Chondrocyte (in vitro differentiated cells): ENCODE measurements around the gene CLRN3. TPM values are rescaled to one million over a fixed set of nuclear protein-coding genes. Genes with fewer than 3 reads are reported as not detected.

Experiments
- DNase-seq: peaks from one replicate; pipeline ENCODE4 v3.0.0; 2021; ENCODE audit warnings: mixed read lengths, low spot score
- H3K27ac Mint-ChIP-seq: one replicate; pipeline ENCODE4 v1.8.0; 2021; ENCODE audit warnings: mild to moderate bottlenecking, moderate library complexity, mixed read lengths; ENCODE audit not compliant: unreplicated experiment
- H3K27me3 Mint-ChIP-seq: 2 replicates; pipeline ENCODE4 v1.8.0; 2021; ENCODE audit warnings: low read depth, mixed read lengths
- H3K36me3 Mint-ChIP-seq: 2 replicates; pipeline ENCODE4 v1.8.0; 2021; ENCODE audit warnings: low read depth, mixed read lengths
- H3K4me1 Mint-ChIP-seq: 2 replicates; pipeline ENCODE4 v1.8.0; 2021; ENCODE audit warnings: low read depth, mild to moderate bottlenecking, mixed read lengths
- H3K4me3 Mint-ChIP-seq: one replicate; pipeline ENCODE4 v1.8.0; 2021; ENCODE audit warnings: mild to moderate bottlenecking, moderate library complexity, mixed read lengths; ENCODE audit not compliant: unreplicated experiment
- H3K9me3 Mint-ChIP-seq: 2 replicates; pipeline ENCODE4 v1.8.0; 2021; ENCODE audit warnings: low read depth, mixed read lengths
- CTCF ChIP-seq: fragments of 200-600 bp; sonication (generic); IDR thresholded peaks from 2 replicates; pipeline ENCODE4 v1.5.0; 2021; ENCODE audit warnings: antibody characterized with exemption, mild to moderate bottlenecking, moderate library complexity
- total RNA-seq: library from RNA; stranded (reverse); gene quantifications from 3 replicates; pipeline ENCODE4 v1.2.1, GENCODE V29; 2021

The CLRN3 gene
- total RNA-seq, 1 donor from 2014 or later = not detected

GRCh38 chr10:127877116-127877515, 15.6 kb downstream of the CLRN3 start:
- no peak overlapping the region for H3K4me3 Mint-ChIP-seq
- peaks cover 15% of the 10 kb centered on the region for H3K27me3 Mint-ChIP-seq
- H3K4me1 Mint-ChIP-seq = no peaks in the 10 kb centered on the region
- no peak for TF ChIP-seq CTCF
- DNase-seq = no peak
- H3K27ac Mint-ChIP-seq = no peak overlapping the region
- no peaks in the 10 kb centered on the region for H3K36me3 Mint-ChIP-seq
- no peaks in the 10 kb centered on the region for H3K9me3 Mint-ChIP-seq

DNA sequence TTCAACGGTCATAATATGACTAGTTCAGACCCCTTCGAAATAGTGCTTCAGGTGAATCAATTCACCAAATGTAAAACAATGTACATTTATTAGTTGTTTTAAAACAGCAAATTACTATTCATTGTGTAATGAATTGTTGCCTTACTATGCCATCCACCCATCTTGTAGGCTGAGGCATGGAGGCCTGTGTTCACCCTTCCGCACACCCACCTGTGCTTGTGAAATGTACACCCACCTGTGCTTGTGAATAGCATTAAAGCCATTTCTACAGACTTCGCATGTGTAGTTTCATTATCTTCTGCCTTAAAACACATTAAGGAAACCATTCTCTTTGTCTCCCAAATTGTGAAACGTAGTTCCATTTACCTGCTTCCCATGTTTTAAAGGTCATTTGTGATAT, 16.8 kb downstream of the CLRN3 start:
- H3K36me3 Mint-ChIP-seq = no peaks in the 10 kb centered on the region
- no peak overlapping the region for H3K4me3 Mint-ChIP-seq
- TF ChIP-seq CTCF = no peak
- no peaks in the 10 kb centered on the region for H3K4me1 Mint-ChIP-seq
- peaks cover 21% of the 10 kb centered on the region for H3K27me3 Mint-ChIP-seq
- H3K9me3 Mint-ChIP-seq = no peaks in the 10 kb centered on the region
- DNase-seq = no peak
- H3K27ac Mint-ChIP-seq = no peak overlapping the region

- Mint-ChIP-seq H3K9me3 (no peaks in the 10 kb centered on the region), H3K36me3 (no peaks in the 10 kb centered on the region), H3K27ac (no peak overlapping the region), H3K4me1 (no peaks in the 10 kb centered on the region), H3K27me3 (peaks cover 22% of the 10 kb centered on the region), H3K4me3 (no peak overlapping the region)
- DNase-seq = no peak
- no peak for TF ChIP-seq CTCF
These were observed 17.3 kb downstream of the CLRN3 start for GRCh38 chr10:127875449-127875765.

DNA sequence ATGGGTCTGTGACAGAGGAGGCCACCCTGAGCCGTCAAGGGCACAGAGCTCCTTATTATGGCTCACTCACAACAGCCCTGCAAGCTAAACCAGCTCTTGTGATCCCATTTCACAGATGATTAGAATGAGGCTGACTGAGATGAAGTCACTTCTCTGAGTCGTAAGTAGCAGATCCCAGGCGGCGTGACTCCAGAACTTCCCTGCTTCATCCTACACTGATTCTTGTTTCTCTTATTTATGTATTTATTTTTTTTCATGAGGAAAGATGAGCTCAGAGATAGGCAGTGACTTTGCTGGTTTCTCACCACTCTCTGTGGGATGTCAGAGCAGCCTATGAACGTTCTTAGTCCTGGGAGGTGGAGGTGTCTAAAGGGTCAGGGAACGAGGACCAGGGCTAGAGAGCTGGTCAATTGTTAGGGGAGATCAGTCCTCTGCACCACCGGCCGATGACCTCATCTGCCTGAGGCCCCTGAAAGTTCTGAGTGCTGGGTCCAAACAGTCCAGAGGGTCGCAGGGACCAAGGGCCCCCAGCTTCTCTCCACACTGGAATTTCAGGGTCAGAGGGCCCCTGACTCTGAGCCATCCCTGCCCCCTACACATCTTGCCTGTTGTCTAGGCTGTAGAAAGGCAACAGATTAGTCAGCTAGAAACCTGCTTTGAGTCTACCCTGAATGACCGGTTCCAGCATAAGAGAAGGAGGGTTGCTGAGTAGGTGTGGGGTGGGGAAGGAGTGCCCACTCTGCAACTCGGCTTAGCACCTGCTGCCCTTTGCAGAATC, 17.9 kb downstream of the CLRN3 start:
- H3K4me3 Mint-ChIP-seq = no peak overlapping the region
- H3K4me1 Mint-ChIP-seq = no peaks in the 10 kb centered on the region
- no peak overlapping the region for H3K27ac Mint-ChIP-seq
- no peaks in the 10 kb centered on the region for H3K36me3 Mint-ChIP-seq
- H3K27me3 Mint-ChIP-seq = peaks cover 24% of the 10 kb centered on the region
- TF ChIP-seq CTCF = no peak
- DNase-seq = no peak
- H3K9me3 Mint-ChIP-seq = peaks cover 4% of the 10 kb centered on the region

- DNase-seq = no peak
- H3K4me3 Mint-ChIP-seq = no peak overlapping the region
- peaks cover 3% of the 10 kb centered on the region for H3K36me3 Mint-ChIP-seq
- peaks cover 12% of the 10 kb centered on the region for H3K9me3 Mint-ChIP-seq
- no peak for TF ChIP-seq CTCF
- peaks cover 27% of the 10 kb centered on the region for H3K27me3 Mint-ChIP-seq
- no peaks in the 10 kb centered on the region for H3K4me1 Mint-ChIP-seq
- H3K27ac Mint-ChIP-seq = no peak overlapping the region
These were observed 18.8 kb downstream of the CLRN3 start for GRCh38 chr10:127873901-127874470.
